HG02798 (cell line): ENCODE results near the gene WBP1L.
"Not testable (repeated sequence)": the region's sequence is repeated elsewhere in the genome, so short reads cannot be mapped to it uniquely, and the experiment has no call there.

Experiments
- ATAC-seq: cut with Tn5 transposase; IDR thresholded peaks from one replicate; pipeline ENCODE4 v1.9.1; 2021; ENCODE audit warnings: mild to moderate bottlenecking; ENCODE audit not compliant: unreplicated experiment, poor library complexity

WBP1L gene

GRCh38 chr10:102753718-102754117 is 10.0 kb downstream of the WBP1L start:
- ATAC-seq: no peak

- ATAC-seq: no peak
These were observed 13.6 kb downstream of the WBP1L start for GRCh38 chr10:102757323-102757722.

DNA sequence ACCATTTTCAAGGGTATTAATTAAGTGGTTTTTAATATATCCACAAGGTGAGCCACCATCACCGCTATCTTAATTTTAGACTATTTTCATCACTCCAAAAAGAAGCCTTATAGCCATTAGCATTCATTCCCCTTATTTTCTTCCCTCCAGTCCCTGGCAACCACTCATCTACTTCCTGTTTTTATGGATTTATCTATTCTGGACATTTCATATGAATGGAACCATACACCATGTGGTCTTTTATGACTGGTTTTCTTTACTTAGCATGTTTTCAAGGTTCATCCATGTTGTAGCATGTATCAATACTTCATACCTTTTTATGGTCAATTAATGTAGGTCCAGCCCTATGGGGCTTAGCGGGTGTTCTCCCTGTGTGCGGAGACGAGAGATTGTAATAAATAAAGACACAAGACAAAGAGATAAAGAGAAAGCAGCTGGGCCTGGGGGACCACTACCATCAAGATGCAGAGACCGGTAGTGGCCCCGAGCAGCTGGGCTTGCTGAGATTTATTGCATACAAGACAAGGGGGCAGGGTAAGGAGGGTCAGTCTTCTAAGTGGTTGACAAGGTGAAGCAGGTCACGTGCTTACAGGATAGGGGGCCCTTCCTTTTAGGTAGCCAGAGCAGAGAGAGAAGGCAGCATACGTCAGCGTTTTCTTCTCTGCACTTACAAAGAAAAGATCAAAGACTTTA is 14.6 kb downstream of the WBP1L start:
- ATAC-seq: no peak

DNA sequence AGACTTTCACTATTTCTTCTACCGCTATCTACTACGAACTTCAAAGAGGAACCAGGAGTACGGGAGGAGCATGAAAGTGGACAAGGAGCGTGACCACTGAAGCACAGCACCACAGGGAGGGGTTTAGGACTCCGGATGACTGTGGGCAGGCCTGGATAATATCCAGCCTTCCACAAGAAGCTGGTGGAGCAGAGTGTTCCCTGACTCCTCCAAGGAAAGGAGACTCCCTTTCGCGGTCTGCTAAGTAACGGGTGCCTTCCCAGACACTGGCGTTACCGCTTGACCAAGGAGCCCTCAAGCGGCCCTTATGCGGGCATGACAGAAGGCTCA is 15.2 kb downstream of the WBP1L start:
- ATAC-seq: not testable (repeated sequence)

GRCh38 chr10:102759497-102760210 is 15.9 kb downstream of the WBP1L start:
- no peak for ATAC-seq

- no peak for ATAC-seq
These were observed 18.2 kb downstream of the WBP1L start for GRCh38 chr10:102761981-102762380.

DNA sequence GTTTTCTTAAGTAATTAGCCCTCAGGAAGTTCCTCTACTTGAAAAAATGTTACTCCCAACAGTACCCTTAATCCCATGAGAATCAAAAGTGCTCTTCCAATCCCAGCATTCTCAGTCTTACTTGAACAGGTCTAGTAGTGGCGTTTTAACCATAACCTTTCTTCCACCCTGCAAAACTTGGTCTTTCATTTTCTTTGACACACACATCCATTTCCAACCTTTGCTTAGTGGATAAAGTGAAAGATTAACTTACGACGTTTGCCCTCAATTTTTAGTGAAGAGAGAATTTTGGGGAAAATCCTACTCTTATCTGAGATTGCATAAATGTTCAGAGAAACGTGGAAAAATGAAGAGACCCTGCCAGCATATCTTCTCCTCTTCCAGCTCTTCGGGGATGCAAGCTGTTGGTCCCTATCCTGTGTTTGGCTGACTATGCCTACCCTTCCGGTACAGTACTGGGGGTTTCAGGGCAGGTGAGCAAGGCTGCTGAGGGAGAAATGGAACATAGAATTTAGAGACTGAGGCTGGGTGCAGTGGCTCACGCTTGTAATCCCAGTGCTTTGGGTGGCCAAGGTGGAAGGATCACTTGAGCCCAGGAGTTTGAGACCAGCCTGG is 18.8 kb downstream of the WBP1L start:
- ATAC-seq: no peak

- no peak for ATAC-seq
These were observed 19.4 kb downstream of the WBP1L start for GRCh38 chr10:102763037-102763607.

GRCh38 chr10:102764470-102765161 is 20.9 kb downstream of the WBP1L start:
- ATAC-seq: no peak

- ATAC-seq: no peak
These were observed 21.6 kb downstream of the WBP1L start for GRCh38 chr10:102765336-102765735.

- no peak for ATAC-seq
These were observed 23.8 kb downstream of the WBP1L start for GRCh38 chr10:102767428-102768160.

- ATAC-seq: no peak
These were observed 25.8 kb downstream of the WBP1L start for GRCh38 chr10:102769375-102770107.

- ATAC-seq: no peak
These were observed 26.3 kb downstream of the WBP1L start for GRCh38 chr10:102770108-102770482.

DNA sequence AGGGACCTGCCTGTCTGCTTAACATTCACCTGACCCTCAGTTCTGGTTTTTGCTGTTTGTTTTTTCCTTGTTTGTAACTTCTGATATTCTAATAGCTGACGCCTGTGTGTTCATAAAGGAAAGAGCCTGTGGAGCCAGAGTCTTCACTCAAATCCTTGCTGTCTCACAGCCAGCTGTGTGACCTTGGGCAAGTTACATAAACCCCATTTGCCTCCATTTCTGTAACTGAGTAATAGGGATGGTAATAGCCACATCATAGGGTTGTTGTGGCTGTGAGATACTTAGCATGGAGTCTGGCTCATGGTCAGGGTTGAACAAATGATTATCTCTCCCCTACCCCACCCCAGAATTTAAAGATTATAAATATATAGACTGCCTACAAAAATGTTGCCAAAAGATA is 27.0 kb downstream of the WBP1L start:
- ATAC-seq: no peak

GRCh38 chr10:102773320-102773719 is 29.6 kb downstream of the WBP1L start:
- no peak for ATAC-seq

- no peak for ATAC-seq
These were observed 30.2 kb downstream of the WBP1L start for GRCh38 chr10:102773986-102774385.

DNA sequence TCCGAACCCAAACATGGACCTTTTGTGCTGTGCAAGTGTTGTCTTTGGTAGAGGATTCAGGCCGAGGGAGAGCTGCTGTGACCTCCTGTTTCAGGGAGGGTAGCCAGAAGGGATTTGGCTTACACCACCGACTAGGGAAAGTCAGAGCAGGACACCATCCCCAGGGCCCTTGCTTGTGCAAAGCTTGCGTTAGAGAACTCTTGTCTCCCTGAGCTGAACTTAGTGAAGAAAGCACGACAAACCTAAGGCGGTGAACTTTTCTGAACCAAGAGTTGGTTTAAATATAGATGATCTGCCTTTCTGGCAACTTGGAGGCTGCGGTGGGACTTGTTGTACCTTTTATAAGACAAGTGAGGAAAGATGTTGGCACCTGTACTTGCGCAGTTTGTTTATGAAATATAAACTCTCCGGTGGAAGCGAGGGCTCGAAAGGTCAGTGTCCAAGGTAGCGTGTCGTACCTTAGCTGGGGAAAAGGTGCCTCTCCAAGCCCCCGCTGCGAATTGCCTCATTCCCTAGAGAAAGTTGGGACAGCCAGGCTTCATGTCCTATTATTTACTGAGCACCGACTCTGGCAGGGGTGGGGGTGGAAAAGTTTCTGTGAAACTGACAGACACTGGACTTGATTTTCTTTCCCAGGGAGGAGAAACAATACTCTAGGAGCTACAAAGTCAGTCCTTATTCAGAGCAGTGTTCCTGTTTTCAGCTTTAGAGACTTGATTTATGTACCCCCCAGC is 31.6 kb downstream of the WBP1L start:
- no peak for ATAC-seq

GRCh38 chr10:102775935-102776669 is 32.4 kb downstream of the WBP1L start:
- no peak for ATAC-seq
